ENCODE results near the gene FSCN2.

- no peak for TF ChIP-seq CTCF (IDR thresholded peaks at IDR 0.05; ENCODE audit: extremely low read depth in 1 of 2, insufficient read depth in 1 of 2, low read depth in 1 of 2, low read length in 2 of 2)
- peak; percentile 13 for TF ChIP-seq POLR2AphosphoS5 (IDR thresholded peaks at IDR 0.05; ENCODE audit: insufficient read depth, low read depth, low read length)
- TF ChIP-seq FOS (IDR thresholded peaks at IDR 0.05; ENCODE audit: borderline replicate concordance, insufficient read depth, low read length) = no peak
- no peak for TF ChIP-seq GATA2 (IDR thresholded peaks at IDR 0.05; ENCODE audit: insufficient read depth, insufficient read length, low read depth, low read length)
- peak; percentile 13 for TF ChIP-seq POLR2A (IDR thresholded peaks at IDR 0.05; ENCODE audit: low read depth, low read length)
- no peak for TF ChIP-seq JUN (IDR thresholded peaks at IDR 0.05; ENCODE audit: borderline replicate concordance, insufficient read depth, insufficient read length, low read depth)
- no peak for TF ChIP-seq EZH2 (IDR thresholded peaks at IDR 0.05; ENCODE audit: borderline replicate concordance, low read depth, low read length, severe bottlenecking)
Measured at GRCh38 chr17:81516439-81516838, 11.7 kb upstream of the FSCN2 start.

All from endothelial cell of umbilical vein (primary cell).